Retinal pigment epithelial cell (primary cell): ENCODE measurements around the gene SLC4A3.

Experiments
- DNase-seq: peaks from one replicate; pipeline ENCODE4 v3.0.0-alpha.2; 2010; ENCODE audit warnings: low read depth
- H3K4me3 ChIP-seq: 2 replicates; pipeline ENCODE4 v1.5.1; 2011; ENCODE audit warnings: mild to moderate bottlenecking, low read length, control low read depth, moderate library complexity
- CTCF ChIP-seq: conservative IDR thresholded peaks from 2 replicates; pipeline ENCODE4 v1.5.1; 2011; ENCODE audit warnings: low read depth, low read length, control low read depth, inconsistent platforms

SLC4A3 gene

DNA sequence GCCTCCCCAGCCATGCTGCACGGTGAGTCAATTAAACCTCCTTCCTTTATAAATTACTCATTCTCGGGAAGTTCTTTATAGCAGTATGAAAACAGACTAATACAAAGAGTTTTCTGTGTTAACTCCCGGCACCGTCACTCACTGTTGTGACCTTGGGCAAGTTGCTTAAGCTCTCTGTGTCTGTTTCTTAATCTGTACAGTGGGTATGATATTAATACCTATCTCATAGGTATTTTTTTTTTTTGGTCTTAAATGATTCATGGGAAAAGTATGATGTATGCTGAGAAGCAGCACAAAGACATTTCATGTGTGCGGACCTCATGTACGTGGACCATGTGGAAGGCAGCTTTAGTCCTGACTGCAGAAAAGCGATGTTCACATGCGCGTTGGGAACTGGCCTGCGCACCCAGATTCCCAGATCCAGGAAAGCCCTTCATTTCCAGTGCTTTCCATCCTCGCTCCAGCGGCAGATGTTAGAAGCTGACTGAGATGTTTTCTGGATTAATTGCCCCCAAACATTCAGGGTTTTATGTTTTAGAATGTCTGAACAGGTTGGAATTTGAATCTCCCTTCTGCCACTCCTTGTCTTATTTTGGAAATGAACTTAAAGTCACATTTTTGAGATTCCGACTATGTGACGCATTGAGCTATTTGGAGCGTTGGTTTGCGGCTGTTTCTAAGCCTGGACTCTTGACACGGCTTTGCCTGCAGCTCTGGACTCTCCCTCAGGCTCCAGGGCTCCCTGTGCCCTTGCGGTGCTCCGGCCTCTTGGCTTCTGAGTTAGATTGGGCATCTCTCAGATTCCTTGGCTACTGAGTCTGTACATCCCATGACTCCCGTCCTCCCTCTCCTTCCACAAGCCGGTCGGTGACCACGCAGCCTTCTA, 61.4 kb downstream of the SLC4A3 start:
- H3K4me3 ChIP-seq = peak overlapping the region; percentile 30
- no peak for TF ChIP-seq CTCF
- peak; percentile 95 for DNase-seq

DNA sequence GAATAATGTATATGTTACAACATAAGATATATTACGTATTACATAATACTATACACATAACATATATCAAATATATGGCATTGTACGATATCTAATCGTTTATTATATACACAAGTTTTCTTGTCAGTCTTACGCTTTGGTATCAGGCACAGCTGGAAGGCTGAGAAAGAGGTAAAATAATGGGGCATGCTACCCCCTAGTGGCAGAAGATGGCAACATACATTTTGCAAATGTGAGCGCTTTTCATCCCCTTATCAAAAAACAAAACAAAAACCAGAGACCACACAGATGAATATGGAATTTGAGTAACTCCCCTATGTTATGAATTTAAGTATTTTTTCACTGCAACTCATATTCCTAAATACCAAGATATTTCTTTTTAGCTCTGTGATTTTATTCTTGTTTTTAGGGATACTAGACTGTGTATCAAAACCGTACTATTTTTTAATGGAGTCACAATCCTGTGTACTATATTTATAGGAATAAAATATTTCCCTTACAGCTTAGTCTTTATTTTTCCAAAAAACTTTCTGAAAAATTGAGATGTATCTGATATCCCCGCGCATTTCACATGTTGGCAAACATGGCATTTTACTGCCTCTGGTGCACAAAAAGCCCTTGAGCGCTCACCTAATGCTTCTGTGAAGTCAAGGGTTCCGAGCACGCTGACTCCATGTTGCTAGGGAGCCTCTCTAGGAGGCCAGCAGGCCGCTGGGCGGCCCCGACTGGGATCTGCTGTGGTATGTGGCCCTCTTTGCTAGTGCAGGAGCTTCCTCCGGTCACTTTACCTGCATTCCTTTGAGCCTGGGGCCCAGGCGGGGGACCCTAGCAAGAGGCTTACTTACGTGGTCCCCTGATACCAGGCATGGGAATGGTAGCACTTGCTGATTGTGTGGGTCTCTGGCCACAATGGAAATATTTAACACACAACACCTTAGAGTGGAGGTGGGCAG, 62.5 kb downstream of the SLC4A3 start:
- H3K4me3 ChIP-seq = peak overlapping the region; percentile 30
- TF ChIP-seq CTCF = peak; percentile 73
- DNase-seq = no peak

DNA sequence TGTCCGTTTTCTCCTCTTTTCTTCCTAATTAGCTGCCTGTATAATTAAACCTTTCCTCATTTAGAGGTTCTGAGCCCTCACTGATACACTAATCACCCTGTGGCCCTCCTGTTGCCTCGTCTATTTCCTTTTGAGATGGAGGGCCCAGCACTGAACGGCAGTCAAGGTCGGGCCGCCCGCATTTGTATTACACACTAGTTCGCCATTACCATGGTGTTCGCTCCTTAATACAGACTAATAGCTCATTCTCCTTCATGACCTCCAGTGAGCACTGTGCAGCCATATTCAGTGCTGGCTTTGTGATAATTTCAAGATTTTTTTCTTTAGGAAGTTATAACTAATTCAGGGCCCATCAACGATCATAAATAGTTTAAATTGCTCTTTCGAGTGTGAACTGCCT, 64.1 kb downstream of the SLC4A3 start:
- H3K4me3 ChIP-seq = no peak overlapping the region
- no peak for DNase-seq
- no peak for TF ChIP-seq CTCF
